Ovary (tissue), 3 donors: ENCODE data around the gene SOST.

Source experiments
- CTCF ChIP-seq, 3 donors: fragments of 450-650 bp in 2 of 3; fragments of 200-600 bp in 1 of 3; IDR thresholded peaks; one replicate each; pipeline versions ENCODE4 v1.5.1 to v1.8.0; 2016 to 2022; ENCODE audit warnings: antibody characterized with exemption in 3 of 3, mild to moderate bottlenecking in 1 of 3
- POLR2A ChIP-seq: fragments of 450-650 bp; IDR thresholded peaks from one replicate; pipeline ENCODE4 v1.6.1; 2017; ENCODE audit warnings: antibody characterized with exemption, mild to moderate bottlenecking, moderate library complexity
- donor health status: DM: no; HTN: no; CAD: no.

- no peak for TF ChIP-seq POLR2A
- TF ChIP-seq CTCF (IDR thresholded peaks at IDR 0.05), result no peak
Measured at GRCh38 chr17:43709210-43709609, 49.4 kb downstream of the SOST start.
